GM23338 (cell line): ENCODE results near the gene FDXR. TPM values are rescaled to one million over a fixed set of nuclear protein-coding genes. Genes with fewer than 3 reads are reported as not detected.

Experiments
- ATAC-seq: fragments of 200-7000 bp; cut with Tn5 transposase; 3 replicates; pipeline ENCODE4 v1.9.1; 2020
- DNase-seq: peaks from one replicate; pipeline ENCODE4 v3.0.0-alpha.2; 2015; ENCODE audit warnings: low spot score
- H2AFZ ChIP-seq: fragments of 200-600 bp; sonication (generic); 2 replicates; pipeline ENCODE4 v1.8.0; 2016; ENCODE audit warnings: antibody characterized with exemption, mild to moderate bottlenecking, moderate library complexity
- H3F3A ChIP-seq: fragments of 200-600 bp; sonication (generic); replicated peaks from 2 replicates; pipeline ENCODE4 v1.8.0; 2017; ENCODE audit warnings: antibody characterized with exemption, mixed run types, low read depth
- H3K27ac ChIP-seq: fragments of 200-600 bp; sonication (generic); 2 replicates; pipeline ENCODE4 v1.6.1; 2016; ENCODE audit warnings: low read depth
- H3K27me3 ChIP-seq: fragments of 200-600 bp; sonication (generic); 2 replicates; pipeline ENCODE4 v1.8.0; 2016; ENCODE audit warnings: mild to moderate bottlenecking, mixed run types, moderate library complexity; ENCODE audit not compliant: insufficient read depth
- H3K36me3 ChIP-seq: fragments of 200-600 bp; sonication (generic); 2 replicates; pipeline ENCODE4 v1.8.0; 2016; ENCODE audit warnings: mild to moderate bottlenecking; ENCODE audit not compliant: insufficient read depth
- H3K4me1 ChIP-seq: fragments of 200-600 bp; sonication (generic); 2 replicates; pipeline ENCODE4 v1.8.0; 2016; ENCODE audit warnings: mild to moderate bottlenecking, moderate library complexity; ENCODE audit not compliant: insufficient read depth
- H3K4me2 ChIP-seq: fragments of 200-600 bp; sonication (generic); 2 replicates; pipeline ENCODE4 v1.7.1; 2017; ENCODE audit warnings: mixed run types
- H3K4me3 ChIP-seq: fragments of 200-600 bp; sonication (generic); 2 replicates; pipeline ENCODE4 v1.6.1; 2016; ENCODE audit warnings: mixed run types
- H3K79me2 ChIP-seq: fragments of 200-600 bp; sonication (generic); replicated peaks from 2 replicates; pipeline ENCODE4 v1.8.0; 2017; ENCODE audit warnings: mild to moderate bottlenecking; ENCODE audit not compliant: insufficient read depth
- H3K9me2 ChIP-seq: fragments of 200-600 bp; sonication (generic); 2 replicates; pipeline ENCODE4 v1.8.0; 2017; ENCODE audit not compliant: insufficient read depth
- H4K20me1 ChIP-seq: fragments of 200-600 bp; sonication (generic); replicated peaks from 2 replicates; pipeline ENCODE4 v1.8.0; 2017; ENCODE audit warnings: mild to moderate bottlenecking; ENCODE audit not compliant: insufficient read depth
- H3K27ac Mint-ChIP-seq: 2 replicates; pipeline ENCODE4 v1.8.0; 2020; ENCODE audit warnings: inconsistent platforms, mild to moderate bottlenecking, moderate library complexity, mixed read lengths
- H3K27me3 Mint-ChIP-seq: 3 replicates; pipeline ENCODE4 v1.8.0; 2022; ENCODE audit warnings: low read depth, mild to moderate bottlenecking, moderate library complexity, mixed read lengths, inconsistent platforms; ENCODE audit not compliant: insufficient read depth, poor library complexity
- H3K36me3 Mint-ChIP-seq: 3 replicates; pipeline ENCODE4 v1.8.0; 2021; ENCODE audit warnings: low read depth, mild to moderate bottlenecking, inconsistent platforms, moderate library complexity, mixed read lengths
- H3K4me1 Mint-ChIP-seq: 3 replicates; pipeline ENCODE4 v1.8.0; 2020; ENCODE audit warnings: mild to moderate bottlenecking, inconsistent platforms, mixed read lengths
- H3K4me3 Mint-ChIP-seq: 3 replicates; pipeline ENCODE4 v1.8.0; 2021; ENCODE audit warnings: moderate library complexity, mild to moderate bottlenecking, inconsistent platforms, mixed read lengths
- H3K9me3 Mint-ChIP-seq: 3 replicates; pipeline ENCODE4 v1.8.0; 2020; ENCODE audit warnings: moderate library complexity, mild to moderate bottlenecking, inconsistent platforms, mixed read lengths
- CREB1 ChIP-seq: fragments of 250-450 bp; sonication (Bioruptor Pico); IDR thresholded peaks from 2 replicates; pipeline ENCODE4 v1.5.0; 2020; ENCODE audit warnings: low read depth, mild to moderate bottlenecking, moderate library complexity
- EZH2 ChIP-seq: fragments of 200-600 bp; sonication (generic); IDR thresholded peaks from one replicate; pipeline ENCODE4 v1.8.0; 2017; ENCODE audit warnings: antibody characterized with exemption, mild to moderate bottlenecking, low read depth; ENCODE audit not compliant: unreplicated experiment
- NANOG ChIP-seq: IDR thresholded peaks from 2 replicates; pipeline ENCODE4 v1.6.1; 2016; ENCODE audit warnings: antibody characterized with exemption, borderline replicate concordance
- POLR2AphosphoS5 ChIP-seq: IDR thresholded peaks from 2 replicates; pipeline ENCODE4 v1.6.1; 2016; ENCODE audit warnings: antibody characterized with exemption, low read depth
- STAT1 ChIP-seq: IDR thresholded peaks from one replicate; pipeline ENCODE4 v1.6.1; 2016; ENCODE audit warnings: antibody characterized with exemption; ENCODE audit not compliant: unreplicated experiment
- ZNF114 ChIP-seq: fragments of 250-450 bp; sonication (Bioruptor Pico); IDR thresholded peaks from 2 replicates; pipeline ENCODE4 v1.5.0; 2020; ENCODE audit warnings: mild to moderate bottlenecking, moderate library complexity
- ZNF331 ChIP-seq: fragments of 250-450 bp; sonication (Bioruptor Pico); IDR thresholded peaks from 2 replicates; pipeline ENCODE4 v1.5.0; 2020; ENCODE audit warnings: low read depth, mild to moderate bottlenecking, moderate library complexity
- polyA plus RNA-seq: library from polyadenylated mRNA; unstranded; fragments of >200 nt; fragmentation: Nextera tagmentation; extraction: Ambion mirVana; gene quantifications from 2 replicates; pipeline ENCODE4 v1.2.1, GENCODE V29; 2016
- total RNA-seq: library from RNA; depleted of rRNA; stranded (reverse); fragments of >200 nt; shearing (Covaris generic); gene quantifications from 2 replicates; pipeline ENCODE4 v1.2.3, GENCODE V29; 2014
- TF ChIP-seq, protein P1 (sequence below): fragments of 250-450 bp; sonication (Bioruptor Pico); IDR thresholded peaks from 2 replicates; pipeline ENCODE4 v1.5.0; 2020; ENCODE audit warnings: mild to moderate bottlenecking, moderate library complexity
- TF ChIP-seq, protein P2 (sequence below), 2 experiments: fragments of 200-600 bp in 1 of 2; sonication (generic) in 1 of 2; conservative IDR thresholded peaks; 2 replicates each; pipeline versions ENCODE4 v1.5.1 to v1.6.1; 2016 to 2017; ENCODE audit warnings: antibody characterized with exemption in 2 of 2, low read depth in 2 of 2, mild to moderate bottlenecking in 2 of 2, moderate library complexity in 1 of 2
- TF ChIP-seq, protein P3 (sequence below): IDR thresholded peaks from 2 replicates; pipeline ENCODE4 v1.6.1; 2016; ENCODE audit warnings: antibody characterized with exemption
- TF ChIP-seq, protein P4 (sequence below): IDR thresholded peaks from one replicate; pipeline ENCODE4 v1.6.1; 2018; ENCODE audit warnings: antibody characterized with exemption; ENCODE audit not compliant: unreplicated experiment

Gene FDXR
- total and polyA plus RNA-seq, 2 experiments from 2014 or later, result 21.7 to 33.1 TPM

DNA sequence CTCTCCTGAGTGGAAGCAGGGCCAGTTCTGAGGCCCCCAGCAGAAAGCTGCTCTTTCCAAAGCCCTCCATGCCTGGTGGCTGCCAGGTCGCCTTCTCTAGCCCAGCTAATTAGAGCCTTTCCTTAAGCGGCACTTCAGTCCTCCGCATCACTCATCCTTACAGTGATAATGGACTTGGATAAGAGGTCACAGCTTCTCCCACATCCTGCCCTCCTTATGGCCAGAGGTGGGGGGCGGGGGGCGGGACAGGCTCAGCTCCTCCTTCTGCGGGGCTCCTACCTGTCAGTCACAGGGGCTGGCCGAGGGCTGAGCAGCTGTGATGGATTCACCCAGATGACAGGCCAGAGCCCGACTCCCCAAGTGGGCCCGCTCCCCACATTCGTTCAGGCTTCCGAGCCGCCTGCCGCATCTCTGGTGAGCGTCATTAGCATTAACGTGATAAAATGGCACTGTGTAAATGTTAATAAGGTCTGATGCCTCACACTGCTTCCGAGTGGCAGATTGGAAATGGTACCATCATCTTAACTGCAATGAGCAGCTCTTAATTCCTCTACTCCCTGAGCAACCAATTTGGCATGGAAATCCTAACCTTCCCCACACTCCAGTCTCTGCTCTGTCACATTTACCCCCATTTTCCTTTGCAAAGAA, 54.4 kb downstream of the FDXR start (continued):
- TF ChIP-seq, protein P1, sequence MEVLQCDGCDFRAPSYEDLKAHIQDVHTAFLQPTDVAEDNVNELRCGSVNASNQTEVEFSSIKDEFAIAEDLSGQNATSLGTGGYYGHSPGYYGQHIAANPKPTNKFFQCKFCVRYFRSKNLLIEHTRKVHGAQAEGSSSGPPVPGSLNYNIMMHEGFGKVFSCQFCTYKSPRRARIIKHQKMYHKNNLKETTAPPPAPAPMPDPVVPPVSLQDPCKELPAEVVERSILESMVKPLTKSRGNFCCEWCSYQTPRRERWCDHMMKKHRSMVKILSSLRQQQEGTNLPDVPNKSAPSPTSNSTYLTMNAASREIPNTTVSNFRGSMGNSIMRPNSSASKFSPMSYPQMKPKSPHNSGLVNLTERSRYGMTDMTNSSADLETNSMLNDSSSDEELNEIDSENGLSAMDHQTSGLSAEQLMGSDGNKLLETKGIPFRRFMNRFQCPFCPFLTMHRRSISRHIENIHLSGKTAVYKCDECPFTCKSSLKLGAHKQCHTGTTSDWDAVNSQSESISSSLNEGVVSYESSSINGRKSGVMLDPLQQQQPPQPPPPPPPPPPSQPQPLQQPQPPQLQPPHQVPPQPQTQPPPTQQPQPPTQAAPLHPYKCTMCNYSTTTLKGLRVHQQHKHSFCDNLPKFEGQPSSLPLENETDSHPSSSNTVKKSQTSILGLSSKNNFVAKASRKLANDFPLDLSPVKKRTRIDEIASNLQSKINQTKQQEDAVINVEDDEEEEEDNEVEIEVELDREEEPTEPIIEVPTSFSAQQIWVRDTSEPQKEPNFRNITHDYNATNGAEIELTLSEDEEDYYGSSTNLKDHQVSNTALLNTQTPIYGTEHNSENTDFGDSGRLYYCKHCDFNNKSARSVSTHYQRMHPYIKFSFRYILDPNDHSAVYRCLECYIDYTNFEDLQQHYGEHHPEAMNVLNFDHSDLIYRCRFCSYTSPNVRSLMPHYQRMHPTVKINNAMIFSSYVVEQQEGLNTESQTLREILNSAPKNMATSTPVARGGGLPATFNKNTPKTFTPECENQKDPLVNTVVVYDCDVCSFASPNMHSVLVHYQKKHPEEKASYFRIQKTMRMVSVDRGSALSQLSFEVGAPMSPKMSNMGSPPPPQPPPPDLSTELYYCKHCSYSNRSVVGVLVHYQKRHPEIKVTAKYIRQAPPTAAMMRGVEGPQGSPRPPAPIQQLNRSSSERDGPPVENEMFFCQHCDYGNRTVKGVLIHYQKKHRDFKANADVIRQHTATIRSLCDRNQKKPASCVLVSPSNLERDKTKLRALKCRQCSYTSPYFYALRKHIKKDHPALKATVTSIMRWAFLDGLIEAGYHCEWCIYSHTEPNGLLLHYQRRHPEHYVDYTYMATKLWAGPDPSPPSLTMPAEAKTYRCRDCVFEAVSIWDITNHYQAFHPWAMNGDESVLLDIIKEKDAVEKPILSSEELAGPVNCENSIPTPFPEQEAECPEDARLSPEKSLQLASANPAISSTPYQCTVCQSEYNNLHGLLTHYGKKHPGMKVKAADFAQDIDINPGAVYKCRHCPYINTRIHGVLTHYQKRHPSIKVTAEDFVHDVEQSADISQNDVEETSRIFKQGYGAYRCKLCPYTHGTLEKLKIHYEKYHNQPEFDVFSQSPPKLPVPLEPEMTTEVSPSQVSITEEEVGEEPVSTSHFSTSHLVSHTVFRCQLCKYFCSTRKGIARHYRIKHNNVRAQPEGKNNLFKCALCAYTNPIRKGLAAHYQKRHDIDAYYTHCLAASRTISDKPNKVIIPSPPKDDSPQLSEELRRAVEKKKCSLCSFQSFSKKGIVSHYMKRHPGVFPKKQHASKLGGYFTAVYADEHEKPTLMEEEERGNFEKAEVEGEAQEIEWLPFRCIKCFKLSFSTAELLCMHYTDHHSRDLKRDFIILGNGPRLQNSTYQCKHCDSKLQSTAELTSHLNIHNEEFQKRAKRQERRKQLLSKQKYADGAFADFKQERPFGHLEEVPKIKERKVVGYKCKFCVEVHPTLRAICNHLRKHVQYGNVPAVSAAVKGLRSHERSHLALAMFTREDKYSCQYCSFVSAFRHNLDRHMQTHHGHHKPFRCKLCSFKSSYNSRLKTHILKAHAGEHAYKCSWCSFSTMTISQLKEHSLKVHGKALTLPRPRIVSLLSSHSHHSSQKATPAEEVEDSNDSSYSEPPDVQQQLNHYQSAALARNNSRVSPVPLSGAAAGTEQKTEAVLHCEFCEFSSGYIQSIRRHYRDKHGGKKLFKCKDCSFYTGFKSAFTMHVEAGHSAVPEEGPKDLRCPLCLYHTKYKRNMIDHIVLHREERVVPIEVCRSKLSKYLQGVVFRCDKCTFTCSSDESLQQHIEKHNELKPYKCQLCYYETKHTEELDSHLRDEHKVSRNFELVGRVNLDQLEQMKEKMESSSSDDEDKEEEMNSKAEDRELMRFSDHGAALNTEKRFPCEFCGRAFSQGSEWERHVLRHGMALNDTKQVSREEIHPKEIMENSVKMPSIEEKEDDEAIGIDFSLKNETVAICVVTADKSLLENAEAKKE (CRISPR knock-in tag), result no peak
- TF ChIP-seq NANOG (no peak), ZNF114 (no peak), STAT1 (no peak), CREB1 (CRISPR knock-in tag) (no peak), EZH2 (no peak)

DNA sequence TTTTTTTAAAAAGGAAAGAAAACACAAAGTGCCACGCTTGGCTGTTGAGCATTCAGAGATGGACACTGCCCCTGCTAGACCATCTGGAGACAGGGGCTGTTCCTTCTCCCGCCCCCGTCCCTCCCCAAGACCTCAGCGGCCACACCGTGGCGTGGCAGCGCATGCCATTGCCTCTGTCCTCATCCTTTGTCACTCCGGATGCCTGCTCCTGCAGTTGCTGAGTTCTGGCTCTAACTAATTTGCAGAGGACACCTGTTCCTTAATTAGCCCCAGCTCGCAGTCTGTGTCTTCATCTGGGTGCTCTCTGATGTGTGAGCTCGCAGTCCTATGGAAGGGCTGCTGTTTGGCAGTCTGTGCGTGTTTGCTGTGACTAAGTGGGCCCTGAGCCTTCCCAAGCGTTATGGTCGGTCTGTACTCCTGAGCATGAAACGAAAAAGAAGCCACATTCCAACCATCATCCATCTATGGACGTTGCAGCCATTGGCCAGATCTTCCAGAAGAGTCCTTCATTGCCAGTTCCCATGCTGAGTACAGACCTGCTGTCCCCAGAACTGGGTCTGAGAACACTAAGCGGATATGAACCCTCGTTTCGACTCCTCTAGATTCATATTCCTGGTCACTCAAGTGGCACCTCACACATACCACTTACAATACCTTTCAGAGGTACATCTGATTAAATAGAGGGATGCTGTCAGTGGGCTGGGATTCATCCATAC, 55.7 kb downstream of the FDXR start:
- no peak overlapping the region for H2AFZ ChIP-seq
- DNase-seq, result no peak
- H3K27me3 Mint-ChIP-seq, result peaks cover 22% of the 10 kb centered on the region
- TF ChIP-seq, protein P2, sequence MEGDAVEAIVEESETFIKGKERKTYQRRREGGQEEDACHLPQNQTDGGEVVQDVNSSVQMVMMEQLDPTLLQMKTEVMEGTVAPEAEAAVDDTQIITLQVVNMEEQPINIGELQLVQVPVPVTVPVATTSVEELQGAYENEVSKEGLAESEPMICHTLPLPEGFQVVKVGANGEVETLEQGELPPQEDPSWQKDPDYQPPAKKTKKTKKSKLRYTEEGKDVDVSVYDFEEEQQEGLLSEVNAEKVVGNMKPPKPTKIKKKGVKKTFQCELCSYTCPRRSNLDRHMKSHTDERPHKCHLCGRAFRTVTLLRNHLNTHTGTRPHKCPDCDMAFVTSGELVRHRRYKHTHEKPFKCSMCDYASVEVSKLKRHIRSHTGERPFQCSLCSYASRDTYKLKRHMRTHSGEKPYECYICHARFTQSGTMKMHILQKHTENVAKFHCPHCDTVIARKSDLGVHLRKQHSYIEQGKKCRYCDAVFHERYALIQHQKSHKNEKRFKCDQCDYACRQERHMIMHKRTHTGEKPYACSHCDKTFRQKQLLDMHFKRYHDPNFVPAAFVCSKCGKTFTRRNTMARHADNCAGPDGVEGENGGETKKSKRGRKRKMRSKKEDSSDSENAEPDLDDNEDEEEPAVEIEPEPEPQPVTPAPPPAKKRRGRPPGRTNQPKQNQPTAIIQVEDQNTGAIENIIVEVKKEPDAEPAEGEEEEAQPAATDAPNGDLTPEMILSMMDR (conservative IDR thresholded peaks at IDR 0.05; ENCODE audit: low read depth in 2 of 2), result no peak
- no peak for TF ChIP-seq CREB1 (CRISPR knock-in tag)
- TF ChIP-seq, protein P3, sequence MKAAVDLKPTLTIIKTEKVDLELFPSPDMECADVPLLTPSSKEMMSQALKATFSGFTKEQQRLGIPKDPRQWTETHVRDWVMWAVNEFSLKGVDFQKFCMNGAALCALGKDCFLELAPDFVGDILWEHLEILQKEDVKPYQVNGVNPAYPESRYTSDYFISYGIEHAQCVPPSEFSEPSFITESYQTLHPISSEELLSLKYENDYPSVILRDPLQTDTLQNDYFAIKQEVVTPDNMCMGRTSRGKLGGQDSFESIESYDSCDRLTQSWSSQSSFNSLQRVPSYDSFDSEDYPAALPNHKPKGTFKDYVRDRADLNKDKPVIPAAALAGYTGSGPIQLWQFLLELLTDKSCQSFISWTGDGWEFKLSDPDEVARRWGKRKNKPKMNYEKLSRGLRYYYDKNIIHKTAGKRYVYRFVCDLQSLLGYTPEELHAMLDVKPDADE, result no peak
- TF ChIP-seq ZNF331, result no peak
- TF ChIP-seq ZNF114, result no peak
- no peak for TF ChIP-seq POLR2AphosphoS5
- TF ChIP-seq EZH2, result no peak
- TF ChIP-seq, protein P4, sequence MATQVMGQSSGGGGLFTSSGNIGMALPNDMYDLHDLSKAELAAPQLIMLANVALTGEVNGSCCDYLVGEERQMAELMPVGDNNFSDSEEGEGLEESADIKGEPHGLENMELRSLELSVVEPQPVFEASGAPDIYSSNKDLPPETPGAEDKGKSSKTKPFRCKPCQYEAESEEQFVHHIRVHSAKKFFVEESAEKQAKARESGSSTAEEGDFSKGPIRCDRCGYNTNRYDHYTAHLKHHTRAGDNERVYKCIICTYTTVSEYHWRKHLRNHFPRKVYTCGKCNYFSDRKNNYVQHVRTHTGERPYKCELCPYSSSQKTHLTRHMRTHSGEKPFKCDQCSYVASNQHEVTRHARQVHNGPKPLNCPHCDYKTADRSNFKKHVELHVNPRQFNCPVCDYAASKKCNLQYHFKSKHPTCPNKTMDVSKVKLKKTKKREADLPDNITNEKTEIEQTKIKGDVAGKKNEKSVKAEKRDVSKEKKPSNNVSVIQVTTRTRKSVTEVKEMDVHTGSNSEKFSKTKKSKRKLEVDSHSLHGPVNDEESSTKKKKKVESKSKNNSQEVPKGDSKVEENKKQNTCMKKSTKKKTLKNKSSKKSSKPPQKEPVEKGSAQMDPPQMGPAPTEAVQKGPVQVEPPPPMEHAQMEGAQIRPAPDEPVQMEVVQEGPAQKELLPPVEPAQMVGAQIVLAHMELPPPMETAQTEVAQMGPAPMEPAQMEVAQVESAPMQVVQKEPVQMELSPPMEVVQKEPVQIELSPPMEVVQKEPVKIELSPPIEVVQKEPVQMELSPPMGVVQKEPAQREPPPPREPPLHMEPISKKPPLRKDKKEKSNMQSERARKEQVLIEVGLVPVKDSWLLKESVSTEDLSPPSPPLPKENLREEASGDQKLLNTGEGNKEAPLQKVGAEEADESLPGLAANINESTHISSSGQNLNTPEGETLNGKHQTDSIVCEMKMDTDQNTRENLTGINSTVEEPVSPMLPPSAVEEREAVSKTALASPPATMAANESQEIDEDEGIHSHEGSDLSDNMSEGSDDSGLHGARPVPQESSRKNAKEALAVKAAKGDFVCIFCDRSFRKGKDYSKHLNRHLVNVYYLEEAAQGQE, result no peak
- TF ChIP-seq STAT1, result no peak

More for the DNA sequence above, 55.7 kb downstream of the FDXR start:
- H3K4me1 ChIP-seq, result no peaks in the 10 kb centered on the region
- Mint-ChIP-seq H3K4me1 (peaks cover 4% of the 10 kb centered on the region), H3K4me3 (no peak overlapping the region), H3K27ac (no peak overlapping the region), H3K36me3 (0 out of 3 replicates have a peak, but pooled peaks cover 3% of the 10 kb centered on the region), H3K9me3 (no peaks in the 10 kb centered on the region)
- no peak overlapping the region for H3K4me3 ChIP-seq
- H3K27me3 ChIP-seq, result no peaks in the 10 kb centered on the region
- no peak overlapping the region for H3K27ac ChIP-seq
- H3K36me3 ChIP-seq, result no peaks in the 10 kb centered on the region
- H4K20me1 ChIP-seq, result peaks cover 9% of the 10 kb centered on the region
- ATAC-seq, result no peak
- no peaks in the 10 kb centered on the region for H3K9me2 ChIP-seq
- no peaks in the 10 kb centered on the region for H3F3A ChIP-seq
- no peak overlapping the region for H3K4me2 ChIP-seq
- no peaks in the 10 kb centered on the region for H3K79me2 ChIP-seq
